ENCODE results near the gene FBXO28. TPM values are rescaled to one million over a fixed set of nuclear protein-coding genes. Genes with fewer than 3 reads are reported as not detected.

The FBXO28 gene
- total and polyA plus RNA-seq, 10 of the 15 experiments (the other 5 are each of a cell fraction or from before 2014, with no cell fraction given): 4.3 to 23.2 (median 18.4) TPM

GRCh38 chr1:224168859-224169380 lies 55.0 kb downstream of the FBXO28 start (continued):
- TF ChIP-seq MTA3 (IDR thresholded peaks at IDR 0.05; ENCODE audit: borderline replicate concordance, low read length): peak; percentile 85; the same call in 1 of the 2 replicates
- no peak for TF ChIP-seq ZBTB33 (IDR thresholded peaks at IDR 0.05)
- no peak for TF ChIP-seq USF1 (IDR thresholded peaks at IDR 0.05; ENCODE audit: borderline replicate concordance, extremely low read length, insufficient read depth, low read depth, low read length)
- no peak for TF ChIP-seq SMAD5 (IDR thresholded peaks at IDR 0.05; ENCODE audit: low read depth)
- no peak for TF ChIP-seq NR2C1 (IDR thresholded peaks at IDR 0.05)
- TF ChIP-seq NFYB (IDR thresholded peaks at IDR 0.05; ENCODE audit: insufficient read depth, low read depth, low read length): no peak
- peak; percentile 91 for TF ChIP-seq EED (IDR thresholded peaks at IDR 0.05; ENCODE audit: low read depth)
- TF ChIP-seq CHD1 (IDR thresholded peaks at IDR 0.05; ENCODE audit: low read depth, low read length): no peak
- TF ChIP-seq, protein P1, sequence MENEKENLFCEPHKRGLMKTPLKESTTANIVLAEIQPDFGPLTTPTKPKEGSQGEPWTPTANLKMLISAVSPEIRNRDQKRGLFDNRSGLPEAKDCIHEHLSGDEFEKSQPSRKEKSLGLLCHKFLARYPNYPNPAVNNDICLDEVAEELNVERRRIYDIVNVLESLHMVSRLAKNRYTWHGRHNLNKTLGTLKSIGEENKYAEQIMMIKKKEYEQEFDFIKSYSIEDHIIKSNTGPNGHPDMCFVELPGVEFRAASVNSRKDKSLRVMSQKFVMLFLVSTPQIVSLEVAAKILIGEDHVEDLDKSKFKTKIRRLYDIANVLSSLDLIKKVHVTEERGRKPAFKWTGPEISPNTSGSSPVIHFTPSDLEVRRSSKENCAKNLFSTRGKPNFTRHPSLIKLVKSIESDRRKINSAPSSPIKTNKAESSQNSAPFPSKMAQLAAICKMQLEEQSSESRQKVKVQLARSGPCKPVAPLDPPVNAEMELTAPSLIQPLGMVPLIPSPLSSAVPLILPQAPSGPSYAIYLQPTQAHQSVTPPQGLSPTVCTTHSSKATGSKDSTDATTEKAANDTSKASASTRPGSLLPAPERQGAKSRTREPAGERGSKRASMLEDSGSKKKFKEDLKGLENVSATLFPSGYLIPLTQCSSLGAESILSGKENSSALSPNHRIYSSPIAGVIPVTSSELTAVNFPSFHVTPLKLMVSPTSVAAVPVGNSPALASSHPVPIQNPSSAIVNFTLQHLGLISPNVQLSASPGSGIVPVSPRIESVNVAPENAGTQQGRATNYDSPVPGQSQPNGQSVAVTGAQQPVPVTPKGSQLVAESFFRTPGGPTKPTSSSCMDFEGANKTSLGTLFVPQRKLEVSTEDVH (IDR thresholded peaks at IDR 0.05; ENCODE audit: low read depth, partially characterized antibody): no peak
- TF ChIP-seq NFXL1 (IDR thresholded peaks at IDR 0.05; ENCODE audit: borderline replicate concordance): no peak
- TF ChIP-seq, protein P2, sequence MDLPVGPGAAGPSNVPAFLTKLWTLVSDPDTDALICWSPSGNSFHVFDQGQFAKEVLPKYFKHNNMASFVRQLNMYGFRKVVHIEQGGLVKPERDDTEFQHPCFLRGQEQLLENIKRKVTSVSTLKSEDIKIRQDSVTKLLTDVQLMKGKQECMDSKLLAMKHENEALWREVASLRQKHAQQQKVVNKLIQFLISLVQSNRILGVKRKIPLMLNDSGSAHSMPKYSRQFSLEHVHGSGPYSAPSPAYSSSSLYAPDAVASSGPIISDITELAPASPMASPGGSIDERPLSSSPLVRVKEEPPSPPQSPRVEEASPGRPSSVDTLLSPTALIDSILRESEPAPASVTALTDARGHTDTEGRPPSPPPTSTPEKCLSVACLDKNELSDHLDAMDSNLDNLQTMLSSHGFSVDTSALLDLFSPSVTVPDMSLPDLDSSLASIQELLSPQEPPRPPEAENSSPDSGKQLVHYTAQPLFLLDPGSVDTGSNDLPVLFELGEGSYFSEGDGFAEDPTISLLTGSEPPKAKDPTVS (IDR thresholded peaks at IDR 0.05; ENCODE audit: low read depth, low read length): no peak
- peak; percentile 96 for TF ChIP-seq ZNF24 (IDR thresholded peaks at IDR 0.05)
- TF ChIP-seq, protein P3, sequence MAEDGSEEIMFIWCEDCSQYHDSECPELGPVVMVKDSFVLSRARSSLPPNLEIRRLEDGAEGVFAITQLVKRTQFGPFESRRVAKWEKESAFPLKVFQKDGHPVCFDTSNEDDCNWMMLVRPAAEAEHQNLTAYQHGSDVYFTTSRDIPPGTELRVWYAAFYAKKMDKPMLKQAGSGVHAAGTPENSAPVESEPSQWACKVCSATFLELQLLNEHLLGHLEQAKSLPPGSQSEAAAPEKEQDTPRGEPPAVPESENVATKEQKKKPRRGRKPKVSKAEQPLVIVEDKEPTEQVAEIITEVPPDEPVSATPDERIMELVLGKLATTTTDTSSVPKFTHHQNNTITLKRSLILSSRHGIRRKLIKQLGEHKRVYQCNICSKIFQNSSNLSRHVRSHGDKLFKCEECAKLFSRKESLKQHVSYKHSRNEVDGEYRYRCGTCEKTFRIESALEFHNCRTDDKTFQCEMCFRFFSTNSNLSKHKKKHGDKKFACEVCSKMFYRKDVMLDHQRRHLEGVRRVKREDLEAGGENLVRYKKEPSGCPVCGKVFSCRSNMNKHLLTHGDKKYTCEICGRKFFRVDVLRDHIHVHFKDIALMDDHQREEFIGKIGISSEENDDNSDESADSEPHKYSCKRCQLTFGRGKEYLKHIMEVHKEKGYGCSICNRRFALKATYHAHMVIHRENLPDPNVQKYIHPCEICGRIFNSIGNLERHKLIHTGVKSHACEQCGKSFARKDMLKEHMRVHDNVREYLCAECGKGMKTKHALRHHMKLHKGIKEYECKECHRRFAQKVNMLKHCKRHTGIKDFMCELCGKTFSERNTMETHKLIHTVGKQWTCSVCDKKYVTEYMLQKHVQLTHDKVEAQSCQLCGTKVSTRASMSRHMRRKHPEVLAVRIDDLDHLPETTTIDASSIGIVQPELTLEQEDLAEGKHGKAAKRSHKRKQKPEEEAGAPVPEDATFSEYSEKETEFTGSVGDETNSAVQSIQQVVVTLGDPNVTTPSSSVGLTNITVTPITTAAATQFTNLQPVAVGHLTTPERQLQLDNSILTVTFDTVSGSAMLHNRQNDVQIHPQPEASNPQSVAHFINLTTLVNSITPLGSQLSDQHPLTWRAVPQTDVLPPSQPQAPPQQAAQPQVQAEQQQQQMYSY (CRISPR knock-in tag; IDR thresholded peaks at IDR 0.05): no peak
- TF ChIP-seq GATAD2B (conservative IDR thresholded peaks at IDR 0.05; ENCODE audit: low read depth): no peak; the same call in 1 of the 2 replicates
- TF ChIP-seq MAX (IDR thresholded peaks at IDR 0.05; ENCODE audit: low read depth, low read length): no peak
- TF ChIP-seq NRF1 (conservative IDR thresholded peaks at IDR 0.05; ENCODE audit: low read depth, low read length): no peak
- no peak for TF ChIP-seq KDM1A (IDR thresholded peaks at IDR 0.05; ENCODE audit: borderline replicate concordance)
- no peak for TF ChIP-seq TARDBP (IDR thresholded peaks at IDR 0.05; ENCODE audit: borderline replicate concordance)
- TF ChIP-seq FOS (IDR thresholded peaks at IDR 0.05; ENCODE audit: borderline replicate concordance, extremely low read depth, insufficient read length): no peak
- TF ChIP-seq SMC3 (IDR thresholded peaks at IDR 0.05; ENCODE audit: borderline replicate concordance, low read length): no peak
